Panc1 (cell line): ENCODE results near the gene CLIP3.

Experiments used
- CTCF ChIP-seq: fragments of 450-650 bp; IDR thresholded peaks from 2 replicates; pipeline ENCODE4 v1.5.1; 2017; ENCODE audit warnings: mild to moderate bottlenecking
- POLR2AphosphoS5 ChIP-seq: IDR thresholded peaks from 2 replicates; pipeline ENCODE4 v1.6.1; 2012; ENCODE audit warnings: mild to moderate bottlenecking, low read depth, low read length, moderate library complexity
- REST ChIP-seq, 2 experiments: IDR thresholded peaks; 2 replicates each; pipeline ENCODE4 v1.6.1; 2011 to 2012; ENCODE audit warnings: low read depth in 2 of 2, control low read depth in 1 of 2, low read length in 1 of 2, mild to moderate bottlenecking in 1 of 2, moderate library complexity in 1 of 2; ENCODE audit not compliant: insufficient read depth in 1 of 2
- TCF7L2 ChIP-seq: IDR thresholded peaks from 2 replicates; pipeline ENCODE4 v1.6.1; 2011; ENCODE audit warnings: mild to moderate bottlenecking, low read depth, low read length, inconsistent platforms

GRCh38 chr19:36079389-36079945 lies 46.8 kb upstream of the CLIP3 start:
- TF ChIP-seq CTCF (no peak), TCF7L2 (no peak), POLR2AphosphoS5 (no peak), REST (IDR thresholded peaks at IDR 0.05; ENCODE audit: insufficient read depth in 1 of 2, low read depth in 2 of 2, low read length in 1 of 2) (no peak)
